HT1080 (cell line): Measurements from ENCODE around the gene SF3B5. TPM values are rescaled to one million over a fixed set of nuclear protein-coding genes. Genes with fewer than 3 reads are reported as not detected.
"Not testable (repeated sequence)": the region's sequence is repeated elsewhere in the genome, so short reads cannot be mapped to it uniquely, and the experiment has no call there.

Experiments
- DNase-seq: peaks from one replicate; pipeline ENCODE4 v3.0.0-alpha.2; 2015; ENCODE audit warnings: low read depth
- total RNA-seq: library from RNA; depleted of rRNA; stranded (reverse); fragments of >200 nt; shearing (Covaris generic); gene quantifications from 2 replicates; pipeline ENCODE4 v1.2.3, GENCODE V29; 2014; rRNA removed

SF3B5 gene
- total RNA-seq, 1 experiment from 2014 or later = 168 TPM

GRCh38 chr6:144064402-144065212, 30.8 kb downstream of the SF3B5 start:
- DNase-seq = no peak

- DNase-seq = peak; percentile 30
Observed at GRCh38 chr6:144063744-144064401, 31.5 kb downstream of the SF3B5 start.

- no peak for DNase-seq
Observed at GRCh38 chr6:144063246-144063743, 32.1 kb downstream of the SF3B5 start.

- no peak for DNase-seq
Observed at GRCh38 chr6:144062786-144063185, 32.6 kb downstream of the SF3B5 start.

GRCh38 chr6:144059139-144059538, 36.2 kb downstream of the SF3B5 start:
- no peak for DNase-seq

GRCh38 chr6:144055121-144055931, 40.0 kb downstream of the SF3B5 start:
- peak; percentile 8 for DNase-seq

GRCh38 chr6:144053601-144054000, 41.8 kb downstream of the SF3B5 start:
- DNase-seq = no peak

GRCh38 chr6:144052488-144052887, 42.9 kb downstream of the SF3B5 start:
- DNase-seq = no peak

GRCh38 chr6:144049386-144049785, 46.0 kb downstream of the SF3B5 start:
- DNase-seq = no peak

- DNase-seq = no peak
Observed at GRCh38 chr6:144047688-144048087, 47.7 kb downstream of the SF3B5 start.

- DNase-seq = not testable (repeated sequence)
Observed at GRCh38 chr6:144046672-144047071, 48.7 kb downstream of the SF3B5 start.

- DNase-seq = not testable (repeated sequence)
Observed at GRCh38 chr6:144044989-144045388, 50.4 kb downstream of the SF3B5 start.

Other genes starting within 250 kb of the SF3B5 start
- not detected in 2 replicates for gene ZC2HC1B, start 231.1 kb downstream of the SF3B5 start, total RNA-seq
- gene PLAGL1, start 87.3 kb downstream of the SF3B5 start, total RNA-seq = 2.6 and 7.1 TPM in 2 replicates
- 0.43 and 1.7 TPM in 2 replicates for gene STX11, start 54.9 kb upstream of the SF3B5 start, total RNA-seq
- 26.0 and 34.3 TPM in 2 replicates for gene UTRN, start 189.8 kb upstream of the SF3B5 start, total RNA-seq